SK-N-SH (cell line): Measurements from ENCODE around the gene PSD2. TPM values are rescaled to one million over a fixed set of nuclear protein-coding genes. Genes with fewer than 3 reads are reported as not detected.

Source experiments
- CTCF ChIA-PET: fragments of 300-600, 350-600 bp; formaldehyde crosslinking; extraction: SDS; loops from one replicate; lab custom pipeline; 2021; lab: Yijun Ruan, JAX
- POLR2A ChIA-PET: fragments of 350-600 bp; sonication (Branson Sonifier 250); formaldehyde crosslinking; extraction: SDS; loops from one replicate; lab custom pipeline; 2020; ENCODE audit warnings: antibody characterized with exemption, inconsistent platforms; lab: Yijun Ruan, JAX
- DNase-seq: peaks from one replicate; pipeline ENCODE4 v3.0.0; 2012
- H2AFZ ChIP-seq: fragments of 200-600 bp; sonication (generic); 2 replicates; pipeline ENCODE4 v1.8.1; 2016; ENCODE audit warnings: antibody characterized with exemption, mild to moderate bottlenecking, low read depth
- H3F3A ChIP-seq: fragments of 200-600 bp; sonication (generic); replicated peaks from 2 replicates; pipeline ENCODE3; 2016; ENCODE audit warnings: antibody characterized with exemption, mild to moderate bottlenecking; ENCODE audit not compliant: insufficient read depth
- H3K27ac ChIP-seq, 2 experiments: fragments of 200-500 bp in 1 of 2; fragments of 200-600 bp in 1 of 2; sonication (Bioruptor generic) in 1 of 2; sonication (generic), shearing (Covaris generic) in 1 of 2; 2 replicates each; pipeline versions ENCODE4 v1.5.1 to v1.6.1; 2014 to 2016; ENCODE audit warnings: low read depth in 2 of 2, inconsistent platforms in 1 of 2, low read length in 1 of 2, mild to moderate bottlenecking in 1 of 2, mixed read lengths in 1 of 2
- H3K27me3 ChIP-seq: fragments of 200-600 bp; sonication (generic), shearing (Covaris generic); 2 replicates; pipeline ENCODE4 v1.6.1; 2016; ENCODE audit warnings: mixed run types; ENCODE audit not compliant: insufficient read depth
- H3K36me3 ChIP-seq, 2 experiments: fragments of 200-500 bp in 1 of 2; fragments of 200-600 bp in 1 of 2; sonication (Bioruptor generic) in 1 of 2; sonication (generic) in 1 of 2; replicated peaks in 1 of 2; 2 replicates each; pipeline versions ENCODE3 to v1.5.1; 2014 to 2016; ENCODE audit warnings: low read length in 1 of 2, mild to moderate bottlenecking in 1 of 2; ENCODE audit not compliant: insufficient read depth in 2 of 2, control insufficient read depth in 1 of 2
- H3K4me1 ChIP-seq, 2 experiments: fragments of 200-500 bp in 1 of 2; fragments of 200-600 bp in 1 of 2; sonication (Bioruptor generic) in 1 of 2; sonication (generic), shearing (Covaris generic) in 1 of 2; 2 replicates each; pipeline versions ENCODE4 v1.5.1 to v1.6.1; 2014 to 2016; ENCODE audit warnings: low read depth in 1 of 2, low read length in 1 of 2, mixed run types in 1 of 2; ENCODE audit not compliant: insufficient read depth in 2 of 2, control insufficient read depth in 1 of 2
- H3K4me2 ChIP-seq: fragments of 200-600 bp; sonication (generic), shearing (Covaris generic); 2 replicates; pipeline ENCODE4 v1.6.1; 2017; ENCODE audit warnings: mixed run types
- H3K4me3 ChIP-seq, 2 experiments: fragments of 200-500 bp in 1 of 2; fragments of 200-600 bp in 1 of 2; sonication (Bioruptor generic) in 1 of 2; sonication (generic), shearing (Covaris generic) in 1 of 2; 2 replicates each; pipeline versions ENCODE4 v1.5.1 to v1.8.1; 2014 to 2016; ENCODE audit warnings: low read depth in 2 of 2, inconsistent platforms in 1 of 2, low read length in 1 of 2, mild to moderate bottlenecking in 1 of 2, mixed read lengths in 1 of 2, moderate library complexity in 1 of 2
- H3K79me2 ChIP-seq: fragments of 200-600 bp; sonication (generic); 2 replicates; pipeline ENCODE4 v1.8.1; 2017; ENCODE audit warnings: mild to moderate bottlenecking; ENCODE audit not compliant: insufficient read depth
- H3K9ac ChIP-seq: fragments of 200-600 bp; sonication (generic); 2 replicates; pipeline ENCODE4 v1.6.1; 2017; ENCODE audit warnings: mixed run types
- H3K9me2 ChIP-seq: fragments of 200-600 bp; sonication (generic); 2 replicates; pipeline ENCODE4 v1.6.1; 2017; ENCODE audit warnings: mixed run types
- H3K9me3 ChIP-seq: fragments of 200-600 bp; sonication (generic); 2 replicates; pipeline ENCODE4 v1.6.1; 2017; ENCODE audit warnings: mixed run types, mild to moderate bottlenecking, moderate library complexity
- H4K20me1 ChIP-seq: fragments of 200-600 bp; sonication (generic); 2 replicates; pipeline ENCODE4 v1.6.1; 2017; ENCODE audit warnings: mild to moderate bottlenecking, mixed run types; ENCODE audit not compliant: insufficient read depth
- CHD2 ChIP-seq: fragments of 150-350 bp; IDR thresholded peaks from 2 replicates; pipeline ENCODE4 v1.6.1; 2018; ENCODE audit warnings: low read length; ENCODE audit not compliant: partially characterized antibody
- CTCF ChIP-seq: fragments of 200-600 bp; sonication (generic); IDR thresholded peaks from 2 replicates; pipeline ENCODE4 v1.6.1; 2017; ENCODE audit warnings: antibody characterized with exemption, mild to moderate bottlenecking, moderate library complexity
- GABPA ChIP-seq: IDR thresholded peaks from 2 replicates; pipeline ENCODE4 v1.4.0; 2012; ENCODE audit warnings: low read depth, mild to moderate bottlenecking
- RAD21 ChIP-seq: IDR thresholded peaks from 2 replicates; pipeline ENCODE4 v1.6.1; 2012; ENCODE audit warnings: mild to moderate bottlenecking, low read length
- REST ChIP-seq: IDR thresholded peaks from 2 replicates; pipeline ENCODE4 v1.6.1; 2012; ENCODE audit warnings: mild to moderate bottlenecking, low read depth, low read length, moderate library complexity
- SIN3A ChIP-seq: IDR thresholded peaks from 2 replicates; pipeline ENCODE4 v1.6.1; 2012; ENCODE audit warnings: low read depth, mild to moderate bottlenecking, low read length, moderate library complexity, borderline replicate concordance
- TEAD4 ChIP-seq: IDR thresholded peaks from 2 replicates; pipeline ENCODE4 v1.4.0; 2012; ENCODE audit warnings: mild to moderate bottlenecking, borderline replicate concordance; ENCODE audit not compliant: insufficient read depth
- USF1 ChIP-seq: IDR thresholded peaks from 2 replicates; pipeline ENCODE4 v1.4.0; 2012; ENCODE audit warnings: low read depth, borderline replicate concordance
- ZBTB33 ChIP-seq: IDR thresholded peaks from 2 replicates; pipeline ENCODE4 v1.4.0; 2012; ENCODE audit warnings: low read depth, borderline replicate concordance
- WGBS: methylation state at CpG from one replicate; pipeline ENCODE4 v1.1.6; 2017; ENCODE audit warnings: low lambda C conversion rate; 5-methylcytosine and 5-hydroxymethylcytosine counted together
- polyA plus RNA-seq, 3 experiments: library from polyadenylated mRNA; depleted of rRNA; stranded (reverse); fragments of >200 nt; gene quantifications; 2 replicates each; pipeline ENCODE4 v1.2.3, GENCODE V29; 2012

Gene PSD2
- polyA plus RNA-seq, 1 of the 3 experiments (the other 2 are of a cell fraction): 0.15 TPM

- Histone ChIP-seq H3K27ac (no peak overlapping the region), H3K4me2 (no peak overlapping the region), H2AFZ (no peak overlapping the region), H3K4me1 (peaks cover 8 to 55% of the 10 kb centered on the region in 2 experiments; a peak in 3 of 4 replicates), H3K9me2 (no peaks in the 10 kb centered on the region), H3K9ac (no peak overlapping the region), H3K4me3 (no peak overlapping the region), H3F3A (peaks cover 13% of the 10 kb centered on the region), H3K27me3 (no peaks in the 10 kb centered on the region), H3K36me3 (no peaks in the 10 kb centered on the region), H3K79me2 (no peaks in the 10 kb centered on the region), H3K9me3 (no peaks in the 10 kb centered on the region), H4K20me1 (no peaks in the 10 kb centered on the region)
- TF ChIP-seq TEAD4 (no peak), ZBTB33 (no peak), REST (no peak), CTCF (no peak), RAD21 (no peak), SIN3A (no peak), GABPA (no peak), USF1 (no peak), CHD2 (no peak)
- ChIA-PET POLR2A (no interaction called here), CTCF (interaction anchor here (0.7 to 23.1 kb wide), 4 partner anchors 10 to 125 kb away, joined by 3 to 627 read pairs (median 4); no protein-coding TSS in a partner anchor)
- WGBS: 82% methylated on average over 3 of the region's 3 CpGs
- DNase-seq: no peak
Measured at GRCh38 chr5:139761057-139761450, 34.6 kb upstream of the PSD2 start.
